Aorta (tissue), 5 donors: Measurements from ENCODE around the gene ANKRD55. TPM values are rescaled to one million over a fixed set of nuclear protein-coding genes. Genes with fewer than 3 reads are reported as not detected.
"Not testable (repeated sequence)": the region's sequence is repeated elsewhere in the genome, so short reads cannot be mapped to it uniquely, and the experiment has no call there.

Source experiments
- ATAC-seq: fragments of 200-7000 bp; cut with Tn5 transposase; one replicate; pipeline ENCODE4 v1.9.1; 2022; ENCODE audit warnings: moderate library complexity; ENCODE audit not compliant: low FRiP score
- DNase-seq, 2 donors: peaks; one replicate each; pipeline ENCODE4 v3.0.0-alpha.2; 2020
- H3K27ac ChIP-seq, 2 donors: one replicate each; pipeline ENCODE4 v1.5.1; 2013; ENCODE audit warnings: low read length in 2 of 2, mild to moderate bottlenecking in 2 of 2, moderate library complexity in 2 of 2, control low read depth in 1 of 2, inconsistent platforms in 1 of 2, low read depth in 1 of 2
- H3K27me3 ChIP-seq, 2 donors: one replicate each; pipeline ENCODE4 v1.6.1; 2013; ENCODE audit warnings: control low read depth in 1 of 2, low read length in 1 of 2, mild to moderate bottlenecking in 1 of 2, moderate library complexity in 1 of 2; ENCODE audit not compliant: insufficient read depth in 2 of 2, control insufficient read depth in 1 of 2
- H3K36me3 ChIP-seq, 2 donors: one replicate each; pipeline ENCODE4 v1.6.1; 2013; ENCODE audit warnings: control low read depth in 1 of 2, low read length in 1 of 2, mild to moderate bottlenecking in 1 of 2; ENCODE audit not compliant: insufficient read depth in 2 of 2, control insufficient read depth in 1 of 2
- H3K4me1 ChIP-seq, 2 donors: one replicate each; pipeline ENCODE4 v1.6.1; 2013; ENCODE audit warnings: low read length in 2 of 2, control low read depth in 1 of 2, mild to moderate bottlenecking in 1 of 2, moderate library complexity in 1 of 2; ENCODE audit not compliant: insufficient read depth in 2 of 2, control insufficient read depth in 1 of 2
- H3K4me3 ChIP-seq, 2 donors: one replicate each; pipeline ENCODE4 v1.5.1; 2013; ENCODE audit warnings: low read length in 2 of 2, control low read depth in 1 of 2, mild to moderate bottlenecking in 1 of 2
- H3K9me3 ChIP-seq: one replicate; pipeline ENCODE4 v1.6.1; 2013; ENCODE audit warnings: mild to moderate bottlenecking, low read length; ENCODE audit not compliant: control insufficient read depth
- WGBS, 2 donors: extraction: QIAGEN DNeasy Blood & Tissue Kit; methylation state at CpG; one replicate each; pipeline ENCODE4 v1.1.7; 2013; 5-methylcytosine and 5-hydroxymethylcytosine counted together
- intact Hi-C, 2 donors: fragments of 100-400 bp; cut with DNase I; formaldehyde crosslinking; loops; one replicate each; pipeline versions ENCODE4 v1.14.2 to v1.15.0; 2022
- polyA plus RNA-seq, 2 donors: library from polyadenylated mRNA; stranded (reverse); fragments of 200-250 nt; gene quantifications; one replicate each; pipeline ENCODE4 v1.2.3, GENCODE V29; 2013
- total RNA-seq, 2 donors: library from RNA; stranded (reverse); fragmentation: NEBNext Ultra II Directional; extraction: Animal tissue kit (Norgen Biotek cat#: 25700); gene quantifications; one replicate each; pipeline ENCODE4 v1.2.1, GENCODE V29; 2021
- donor health status: healthy with polysubstance abuse.
- donor health status: Bipolar disorder and iron deficiency.
- donor health status: DM: no; HTN: no; CAD: no.
- donor health status: DM: no; HTN: no; CAD: no.
- donor health status: DM: yes; HTN: yes; CAD: no.

ANKRD55 gene
- total and polyA plus RNA-seq, 4 donors: 0.32 to 0.48 TPM; not detected in 2

DNA sequence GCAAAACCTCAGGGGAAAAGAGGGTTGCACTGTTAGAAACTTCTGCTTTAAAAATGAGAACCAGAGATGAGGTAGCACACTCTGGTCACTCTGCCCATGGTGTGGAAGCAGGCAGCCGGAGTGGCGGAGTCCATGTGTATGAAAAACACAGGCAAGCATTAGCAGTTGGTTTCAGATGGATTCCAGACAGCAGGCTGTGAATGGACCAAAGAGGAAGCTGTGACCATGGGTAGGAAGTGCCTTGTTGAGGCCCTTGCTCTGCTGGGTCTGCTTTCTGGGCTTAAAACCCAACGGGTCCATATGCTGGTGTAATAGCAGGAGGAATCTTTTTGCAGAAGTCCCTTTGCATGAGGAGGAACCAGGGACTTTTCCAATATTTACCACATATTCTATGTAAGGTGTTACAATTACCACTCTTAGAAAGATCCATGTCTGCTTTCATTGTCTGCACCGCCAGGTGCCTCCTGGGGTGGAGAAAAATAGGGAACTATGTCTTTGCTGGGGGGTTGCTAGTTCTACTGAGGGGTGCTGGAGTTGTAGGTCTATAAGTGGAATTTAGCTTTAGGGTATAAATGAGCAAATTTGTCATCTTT is 77.0 kb downstream of the ANKRD55 start:
- no peak overlapping the region for H3K27ac ChIP-seq

DNA sequence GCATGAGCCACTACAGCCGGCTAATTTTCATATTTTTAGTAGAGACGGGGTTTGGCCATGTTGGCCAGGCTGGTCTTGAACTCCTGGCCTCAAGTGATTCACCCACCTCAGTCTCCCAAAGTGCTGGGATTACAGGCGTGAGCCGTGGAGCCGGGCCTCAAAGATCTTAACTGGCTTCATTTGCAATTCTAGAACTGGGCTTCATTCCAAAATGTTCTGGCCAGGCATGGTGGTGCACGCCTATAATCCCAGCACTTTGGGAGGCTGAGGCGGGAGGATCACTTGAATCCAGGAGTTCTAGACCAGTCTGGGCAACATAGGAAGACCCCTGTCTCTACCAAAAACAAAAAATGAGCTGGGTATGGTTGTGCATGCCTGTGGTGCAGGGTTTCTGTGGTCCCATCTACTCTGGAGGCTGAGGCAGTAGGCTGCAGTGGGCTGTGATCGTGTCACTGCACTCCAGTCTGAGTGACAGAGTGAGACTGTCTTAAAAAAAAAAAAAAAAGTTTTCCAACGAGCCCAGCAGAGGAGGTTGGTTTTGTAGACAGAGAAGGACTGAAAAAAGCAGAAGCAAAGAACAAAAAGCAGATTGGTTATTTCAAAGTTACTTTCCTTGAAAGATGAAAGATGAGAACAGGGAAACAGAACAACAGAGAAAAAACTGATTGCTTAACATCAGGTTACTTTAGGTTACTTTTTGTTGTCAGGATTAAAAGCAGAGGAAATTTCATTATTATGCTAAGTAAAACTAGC is 78.2 kb downstream of the ANKRD55 start:
- no peak overlapping the region for H3K4me3 ChIP-seq
- no peaks in the 10 kb centered on the region for H3K4me1 ChIP-seq
- no peaks in the 10 kb centered on the region for H3K9me3 ChIP-seq
- intact Hi-C loops: no loop called here
- H3K27me3 ChIP-seq: no peaks in the 10 kb centered on the region
- 84% methylated on average over 9 of the region's 9 CpGs for WGBS, 2 donors
- DNase-seq (no peak), ATAC-seq (peak; percentile 19)
- no peaks in the 10 kb centered on the region for H3K36me3 ChIP-seq
- H3K27ac ChIP-seq: no peak overlapping the region

More for the DNA sequence above, 77.0 kb downstream of the ANKRD55 start:
- DNase-seq (peak in 1 of 2 donors; percentile 74), ATAC-seq (peak; percentile 57)
- Histone ChIP-seq H3K4me3 (no peak overlapping the region), H3K4me1 (no peaks in the 10 kb centered on the region), H3K27me3 (no peaks in the 10 kb centered on the region), H3K36me3 (no peaks in the 10 kb centered on the region), H3K9me3 (no peaks in the 10 kb centered on the region)
- WGBS, 2 donors: 92 to 94% methylated on average over 4 of the region's 4 CpGs
- intact Hi-C loops: no loop called here

- DNase-seq: no peak
- 84 to 85% methylated on average over 2 of the region's 2 CpGs for WGBS, 2 donors
- no peaks in the 10 kb centered on the region for H3K4me1 ChIP-seq
These were observed 80.7 kb downstream of the ANKRD55 start for GRCh38 chr5:56152437-56152836.

GRCh38 chr5:56150756-56151155 is 82.4 kb downstream of the ANKRD55 start:
- H3K27ac ChIP-seq, H3K4me3 ChIP-seq, DNase-seq, H3K4me1 ChIP-seq, ATAC-seq, H3K9me3 ChIP-seq, H3K27me3 ChIP-seq, intact Hi-C loops, H3K36me3 ChIP-seq: not testable (repeated sequence)
- WGBS, 2 donors: 92 to 93% methylated on average over 9 of the region's 9 CpGs

More at GRCh38 chr5:56152437-56152836, 80.7 kb downstream of the ANKRD55 start:
- H3K4me3 ChIP-seq: no peak overlapping the region
- H3K27ac ChIP-seq: no peak overlapping the region
- ATAC-seq: no peak
- intact Hi-C loops: no loop called here
- H3K36me3 ChIP-seq: no peaks in the 10 kb centered on the region
- H3K27me3 ChIP-seq: no peaks in the 10 kb centered on the region
- no peaks in the 10 kb centered on the region for H3K9me3 ChIP-seq

- intact Hi-C loops: no loop called here
- ATAC-seq (no peak), DNase-seq (no peak)
- Histone ChIP-seq H3K4me1 (no peaks in the 10 kb centered on the region), H3K9me3 (no peaks in the 10 kb centered on the region), H3K27me3 (no peaks in the 10 kb centered on the region), H3K36me3 (no peaks in the 10 kb centered on the region), H3K4me3 (no peak overlapping the region), H3K27ac (no peak overlapping the region)
- WGBS, 2 donors: 87 to 93% methylated on average over 4 of the region's 4 CpGs
These were observed 84.6 kb downstream of the ANKRD55 start for GRCh38 chr5:56148453-56148971.

- no peak overlapping the region for H3K27ac ChIP-seq
- no peak overlapping the region for H3K4me3 ChIP-seq
- 83 to 87% methylated on average over 4 of the region's 4 CpGs for WGBS, 2 donors
- ATAC-seq (no peak), DNase-seq (no peak)
- no peaks in the 10 kb centered on the region for H3K4me1 ChIP-seq
- H3K9me3 ChIP-seq: no peaks in the 10 kb centered on the region
- H3K27me3 ChIP-seq: no peaks in the 10 kb centered on the region
- H3K36me3 ChIP-seq: no peaks in the 10 kb centered on the region
- intact Hi-C loops: no loop called here
These were observed 85.4 kb downstream of the ANKRD55 start for GRCh38 chr5:56147659-56148230.

DNA sequence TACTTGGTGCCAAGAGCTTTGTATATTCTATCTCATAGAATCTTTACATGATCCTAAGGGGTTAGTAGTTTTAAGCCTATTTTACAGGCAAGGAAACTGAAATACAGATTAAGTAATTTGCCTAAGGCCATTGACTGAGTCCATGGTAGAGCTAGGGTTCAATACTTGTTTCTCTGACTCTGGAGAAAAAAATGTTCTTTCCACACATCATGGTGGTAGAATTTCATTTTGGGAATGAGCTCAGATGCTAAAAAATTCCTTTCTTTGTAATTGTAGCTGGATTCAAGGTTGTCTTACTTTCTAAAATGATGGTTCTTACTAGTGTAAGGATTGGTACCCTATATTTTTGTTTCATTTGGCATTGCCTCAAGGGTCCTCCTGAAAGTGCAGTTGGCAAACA is 86.0 kb downstream of the ANKRD55 start:
- H3K27ac ChIP-seq: no peak overlapping the region
- intact Hi-C loops: no loop called here
- no peaks in the 10 kb centered on the region for H3K36me3 ChIP-seq
- no peaks in the 10 kb centered on the region for H3K27me3 ChIP-seq
- H3K4me1 ChIP-seq: no peaks in the 10 kb centered on the region
- DNase-seq (no peak), ATAC-seq (no peak)
- no peaks in the 10 kb centered on the region for H3K9me3 ChIP-seq
- H3K4me3 ChIP-seq: no peak overlapping the region

DNA sequence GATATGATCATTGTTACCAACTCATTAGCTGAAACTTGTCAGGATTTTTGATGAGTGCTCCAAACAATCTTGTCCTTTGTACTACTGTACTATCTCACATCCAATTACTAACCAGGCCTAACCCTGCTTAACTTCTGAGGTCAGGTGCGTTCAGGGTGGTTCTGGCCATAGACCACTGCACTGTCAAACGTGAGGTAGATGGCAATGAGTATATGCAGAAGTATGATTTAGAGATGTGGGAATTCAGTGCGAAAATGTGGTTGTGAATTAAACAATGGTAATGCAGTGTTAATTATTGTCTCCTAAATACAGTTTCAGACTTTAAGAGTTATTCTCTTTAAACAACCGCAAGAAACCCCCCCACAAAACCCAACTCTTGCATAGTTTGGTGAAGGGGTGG is 86.5 kb downstream of the ANKRD55 start:
- 95 to 98% methylated on average over 4 of the region's 4 CpGs for WGBS, 2 donors
- no peak for DNase-seq
- Histone ChIP-seq H3K27me3 (no peaks in the 10 kb centered on the region), H3K4me1 (no peaks in the 10 kb centered on the region), H3K9me3 (no peaks in the 10 kb centered on the region), H3K4me3 (no peak overlapping the region), H3K27ac (no peak overlapping the region), H3K36me3 (no peaks in the 10 kb centered on the region)
- intact Hi-C loops: no loop called here
- ATAC-seq: no peak

DNA sequence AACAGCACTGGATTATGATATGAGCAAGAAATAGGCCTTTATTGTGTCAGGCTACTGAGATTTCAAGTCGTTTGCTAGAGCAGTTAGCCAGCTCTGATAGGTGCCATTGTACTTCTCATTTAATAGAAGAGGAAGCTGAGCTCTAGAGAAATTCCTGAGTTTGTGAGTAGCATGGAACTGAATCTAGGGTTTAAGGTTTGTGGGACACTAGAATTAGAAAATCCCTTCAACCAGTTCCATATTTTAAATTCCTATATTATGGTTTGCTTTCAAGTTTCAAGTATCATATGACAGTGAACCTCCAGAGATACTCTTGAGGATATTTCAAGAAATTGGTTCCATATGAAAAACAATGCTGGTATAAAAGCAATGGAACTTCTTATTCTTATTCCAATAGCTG is 87.6 kb downstream of the ANKRD55 start:
- Histone ChIP-seq H3K36me3 (no peaks in the 10 kb centered on the region), H3K4me1 (no peaks in the 10 kb centered on the region), H3K27me3 (no peaks in the 10 kb centered on the region), H3K4me3 (no peak overlapping the region), H3K27ac (no peak overlapping the region), H3K9me3 (no peaks in the 10 kb centered on the region)
- 57 to 58% methylated on average over 1 of the region's 1 CpG for WGBS, 2 donors
- intact Hi-C loops: no loop called here
- ATAC-seq (no peak), DNase-seq (no peak)
